Right lobe of liver (tissue), 4 donors: ENCODE results near the gene CCDC71L.

Experiments
- POLR2A ChIP-seq: fragments of 450-650 bp; IDR thresholded peaks from one replicate; pipeline ENCODE4 v1.6.1; 2017; ENCODE audit warnings: antibody characterized with exemption, mild to moderate bottlenecking
- TF ChIP-seq, protein P1 (sequence below), 4 donors: fragments of 200-600 bp in 3 of 4; fragments of 450-650 bp in 1 of 4; IDR thresholded peaks; one replicate each; pipeline versions ENCODE4 v1.5.1 to v1.8.0; 2016 to 2022; ENCODE audit warnings: antibody characterized with exemption in 4 of 4, mild to moderate bottlenecking in 2 of 4
- donor health status: DM: no; HTN: no; CAD: no.
- donor health status: DM: no; HTN: no; CAD: no.
- donor health status: DM: no; HTN: yes; CAD: no.

DNA sequence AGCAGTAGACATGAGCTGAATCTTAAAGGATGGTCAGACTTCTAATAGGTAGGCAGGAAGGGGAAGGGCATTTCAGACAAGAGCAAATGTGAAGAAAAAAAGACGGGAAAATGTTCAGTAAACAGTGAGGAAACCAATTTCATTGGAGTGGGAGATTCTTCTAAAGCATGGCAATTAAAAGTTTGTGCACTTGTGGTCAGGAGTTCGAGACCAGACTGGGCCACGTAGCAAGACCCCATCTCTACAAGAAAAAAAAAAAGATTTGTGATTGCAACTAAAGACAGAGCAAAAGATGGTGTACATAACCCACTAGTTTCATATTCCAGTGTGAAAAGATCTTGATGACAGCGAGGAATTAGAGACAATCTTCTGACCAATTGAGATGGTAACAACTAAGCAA is 41.7 kb downstream of the CCDC71L start:
- no peak for TF ChIP-seq POLR2A
- TF ChIP-seq, protein P1, sequence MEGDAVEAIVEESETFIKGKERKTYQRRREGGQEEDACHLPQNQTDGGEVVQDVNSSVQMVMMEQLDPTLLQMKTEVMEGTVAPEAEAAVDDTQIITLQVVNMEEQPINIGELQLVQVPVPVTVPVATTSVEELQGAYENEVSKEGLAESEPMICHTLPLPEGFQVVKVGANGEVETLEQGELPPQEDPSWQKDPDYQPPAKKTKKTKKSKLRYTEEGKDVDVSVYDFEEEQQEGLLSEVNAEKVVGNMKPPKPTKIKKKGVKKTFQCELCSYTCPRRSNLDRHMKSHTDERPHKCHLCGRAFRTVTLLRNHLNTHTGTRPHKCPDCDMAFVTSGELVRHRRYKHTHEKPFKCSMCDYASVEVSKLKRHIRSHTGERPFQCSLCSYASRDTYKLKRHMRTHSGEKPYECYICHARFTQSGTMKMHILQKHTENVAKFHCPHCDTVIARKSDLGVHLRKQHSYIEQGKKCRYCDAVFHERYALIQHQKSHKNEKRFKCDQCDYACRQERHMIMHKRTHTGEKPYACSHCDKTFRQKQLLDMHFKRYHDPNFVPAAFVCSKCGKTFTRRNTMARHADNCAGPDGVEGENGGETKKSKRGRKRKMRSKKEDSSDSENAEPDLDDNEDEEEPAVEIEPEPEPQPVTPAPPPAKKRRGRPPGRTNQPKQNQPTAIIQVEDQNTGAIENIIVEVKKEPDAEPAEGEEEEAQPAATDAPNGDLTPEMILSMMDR (IDR thresholded peaks at IDR 0.05), result no peak
